ENCODE results near the gene GATA5.
"Not testable (repeated sequence)": the region's sequence is repeated elsewhere in the genome, so short reads cannot be mapped to it uniquely, and the experiment has no call there.

The GATA5 gene

GRCh38 chr20:62503401-62504178 lies 27.8 kb upstream of the GATA5 start:
- no peak for DNase-seq

GRCh38 chr20:62502496-62503095 lies 26.8 kb upstream of the GATA5 start:
- no peak for DNase-seq

GRCh38 chr20:62501801-62502495 lies 26.2 kb upstream of the GATA5 start:
- no peak for DNase-seq

GRCh38 chr20:62500237-62500864 lies 24.6 kb upstream of the GATA5 start:
- peak; percentile 84 for DNase-seq

- no peak for DNase-seq
These were observed 24.0 kb upstream of the GATA5 start for GRCh38 chr20:62499758-62500236.

- no peak for DNase-seq
These were observed 23.1 kb upstream of the GATA5 start for GRCh38 chr20:62498874-62499273.

- DNase-seq = no peak
These were observed 20.9 kb upstream of the GATA5 start for GRCh38 chr20:62496568-62497218.

- no peak for DNase-seq
These were observed 20.2 kb upstream of the GATA5 start for GRCh38 chr20:62495749-62496567.

- no peak for DNase-seq
These were observed 19.4 kb upstream of the GATA5 start for GRCh38 chr20:62494980-62495748.

GRCh38 chr20:62494537-62494936 lies 18.7 kb upstream of the GATA5 start:
- DNase-seq = no peak

GRCh38 chr20:62493886-62494285 lies 18.1 kb upstream of the GATA5 start:
- no peak for DNase-seq

- no peak for DNase-seq
These were observed 17.6 kb upstream of the GATA5 start for GRCh38 chr20:62493253-62493885.

GRCh38 chr20:62492711-62493110 lies 16.9 kb upstream of the GATA5 start:
- no peak for DNase-seq

GRCh38 chr20:62490783-62491182 lies 15.0 kb upstream of the GATA5 start:
- DNase-seq = not testable (repeated sequence)

- DNase-seq = no peak
These were observed 14.1 kb upstream of the GATA5 start for GRCh38 chr20:62489932-62490263.

- DNase-seq = no peak
These were observed 13.6 kb upstream of the GATA5 start for GRCh38 chr20:62489186-62489931.

GRCh38 chr20:62488470-62488869 lies 12.7 kb upstream of the GATA5 start:
- DNase-seq = no peak

- no peak for DNase-seq
These were observed 12.0 kb upstream of the GATA5 start for GRCh38 chr20:62487561-62488354.

- DNase-seq = no peak
These were observed 11.3 kb upstream of the GATA5 start for GRCh38 chr20:62487118-62487517.
